ENCODE measurements around the gene CFAP53.

DNA sequence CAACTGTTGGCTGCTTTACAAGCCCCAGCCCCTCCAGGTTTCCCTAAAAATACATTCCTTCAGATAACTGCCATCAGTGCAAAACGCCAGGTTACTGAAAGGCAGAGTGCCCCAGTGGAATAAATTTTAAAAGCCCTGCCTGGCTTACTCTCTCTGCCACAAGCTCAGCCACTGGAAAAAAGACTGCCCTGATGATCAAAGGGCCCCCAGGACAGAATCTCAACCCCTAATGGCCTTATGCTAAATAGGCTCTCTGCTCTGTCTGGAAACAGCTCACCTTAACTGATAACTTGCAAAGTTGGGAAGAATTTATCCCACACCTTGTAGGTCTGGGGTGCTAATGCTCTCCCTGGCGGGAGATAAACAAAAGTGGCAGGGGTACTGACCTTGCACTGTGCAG lies 33.9 kb downstream of the CFAP53 start:
- TF ChIP-seq GABPA (IDR thresholded peaks at IDR 0.05; ENCODE audit: low read depth) = no peak
- TF ChIP-seq, protein P1, sequence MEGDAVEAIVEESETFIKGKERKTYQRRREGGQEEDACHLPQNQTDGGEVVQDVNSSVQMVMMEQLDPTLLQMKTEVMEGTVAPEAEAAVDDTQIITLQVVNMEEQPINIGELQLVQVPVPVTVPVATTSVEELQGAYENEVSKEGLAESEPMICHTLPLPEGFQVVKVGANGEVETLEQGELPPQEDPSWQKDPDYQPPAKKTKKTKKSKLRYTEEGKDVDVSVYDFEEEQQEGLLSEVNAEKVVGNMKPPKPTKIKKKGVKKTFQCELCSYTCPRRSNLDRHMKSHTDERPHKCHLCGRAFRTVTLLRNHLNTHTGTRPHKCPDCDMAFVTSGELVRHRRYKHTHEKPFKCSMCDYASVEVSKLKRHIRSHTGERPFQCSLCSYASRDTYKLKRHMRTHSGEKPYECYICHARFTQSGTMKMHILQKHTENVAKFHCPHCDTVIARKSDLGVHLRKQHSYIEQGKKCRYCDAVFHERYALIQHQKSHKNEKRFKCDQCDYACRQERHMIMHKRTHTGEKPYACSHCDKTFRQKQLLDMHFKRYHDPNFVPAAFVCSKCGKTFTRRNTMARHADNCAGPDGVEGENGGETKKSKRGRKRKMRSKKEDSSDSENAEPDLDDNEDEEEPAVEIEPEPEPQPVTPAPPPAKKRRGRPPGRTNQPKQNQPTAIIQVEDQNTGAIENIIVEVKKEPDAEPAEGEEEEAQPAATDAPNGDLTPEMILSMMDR (IDR thresholded peaks at IDR 0.05) = no peak
- no peak for TF ChIP-seq RCOR1 (IDR thresholded peaks at IDR 0.05; ENCODE audit: low read length)
- TF ChIP-seq EZH2phosphoT487 (IDR thresholded peaks at IDR 0.05; ENCODE audit: borderline replicate concordance, low read depth) = no peak
- TF ChIP-seq YY1 (IDR thresholded peaks at IDR 0.05; ENCODE audit: low read depth) = no peak
